Type B pancreatic cell (in vitro differentiated cells): Measurements from ENCODE around the gene LRRC47. TPM values are rescaled to one million over a fixed set of nuclear protein-coding genes. Genes with fewer than 3 reads are reported as not detected.

Experiments
- DNase-seq: peaks from one replicate; pipeline ENCODE4 v3.0.0; 2021; ENCODE audit warnings: mixed read lengths; ENCODE audit not compliant: unreplicated experiment; ENCODE audit errors: extremely low spot score
- H3K27ac Mint-ChIP-seq: 2 replicates; pipeline ENCODE4 v1.8.0; 2021; ENCODE audit warnings: mild to moderate bottlenecking, mixed read lengths
- H3K27me3 Mint-ChIP-seq: 2 replicates; pipeline ENCODE4 v1.8.0; 2021; ENCODE audit warnings: mixed read lengths
- H3K36me3 Mint-ChIP-seq: 2 replicates; pipeline ENCODE4 v1.8.0; 2021; ENCODE audit warnings: mixed read lengths
- H3K4me1 Mint-ChIP-seq: one replicate; pipeline ENCODE4 v1.8.0; 2021; ENCODE audit warnings: mixed read lengths; ENCODE audit not compliant: unreplicated experiment
- H3K4me3 Mint-ChIP-seq: 2 replicates; pipeline ENCODE4 v1.8.0; 2021; ENCODE audit warnings: mild to moderate bottlenecking, mixed read lengths
- H3K9me3 Mint-ChIP-seq: 2 replicates; pipeline ENCODE4 v1.8.0; 2021; ENCODE audit warnings: mixed read lengths
- total RNA-seq: library from RNA; stranded (reverse); gene quantifications from 2 replicates; pipeline ENCODE4 v1.2.1, GENCODE V29; 2021; ENCODE audit warnings: low replicate concordance
- TF ChIP-seq, protein P1 (sequence below): fragments of 200-600 bp; sonication (generic); conservative IDR thresholded peaks from 2 replicates; pipeline ENCODE4 v1.5.0; 2021; ENCODE audit warnings: antibody characterized with exemption, mild to moderate bottlenecking

Gene LRRC47
- total RNA-seq, 1 donor from 2014 or later: 56.5 TPM

DNA sequence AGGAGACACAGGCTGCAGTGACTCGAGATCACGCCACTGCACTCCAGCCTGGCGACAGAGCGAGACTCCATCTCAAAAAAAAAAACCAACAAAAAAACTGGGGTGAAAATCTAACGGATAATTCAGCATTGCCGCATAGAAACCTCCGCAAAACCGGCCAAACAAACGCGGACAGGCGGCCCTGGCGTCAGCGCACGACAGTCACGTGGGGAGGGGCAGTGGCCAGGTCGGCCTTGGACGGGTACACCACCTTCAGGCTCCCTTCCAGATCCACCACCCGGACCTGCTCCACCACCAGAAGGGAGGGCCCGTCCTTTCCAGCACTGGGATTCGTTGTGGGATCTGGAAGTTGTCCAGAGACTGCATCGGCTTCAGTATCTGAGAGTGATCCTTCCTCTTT is 15.4 kb downstream of the LRRC47 start:
- Mint-ChIP-seq H3K4me1 (peaks cover under 1% of the 10 kb centered on the region), H3K9me3 (no peaks in the 10 kb centered on the region), H3K36me3 (peaks cover 20% of the 10 kb centered on the region), H3K27ac (no peak overlapping the region), H3K27me3 (no peaks in the 10 kb centered on the region), H3K4me3 (no peak overlapping the region)
- TF ChIP-seq, protein P1, sequence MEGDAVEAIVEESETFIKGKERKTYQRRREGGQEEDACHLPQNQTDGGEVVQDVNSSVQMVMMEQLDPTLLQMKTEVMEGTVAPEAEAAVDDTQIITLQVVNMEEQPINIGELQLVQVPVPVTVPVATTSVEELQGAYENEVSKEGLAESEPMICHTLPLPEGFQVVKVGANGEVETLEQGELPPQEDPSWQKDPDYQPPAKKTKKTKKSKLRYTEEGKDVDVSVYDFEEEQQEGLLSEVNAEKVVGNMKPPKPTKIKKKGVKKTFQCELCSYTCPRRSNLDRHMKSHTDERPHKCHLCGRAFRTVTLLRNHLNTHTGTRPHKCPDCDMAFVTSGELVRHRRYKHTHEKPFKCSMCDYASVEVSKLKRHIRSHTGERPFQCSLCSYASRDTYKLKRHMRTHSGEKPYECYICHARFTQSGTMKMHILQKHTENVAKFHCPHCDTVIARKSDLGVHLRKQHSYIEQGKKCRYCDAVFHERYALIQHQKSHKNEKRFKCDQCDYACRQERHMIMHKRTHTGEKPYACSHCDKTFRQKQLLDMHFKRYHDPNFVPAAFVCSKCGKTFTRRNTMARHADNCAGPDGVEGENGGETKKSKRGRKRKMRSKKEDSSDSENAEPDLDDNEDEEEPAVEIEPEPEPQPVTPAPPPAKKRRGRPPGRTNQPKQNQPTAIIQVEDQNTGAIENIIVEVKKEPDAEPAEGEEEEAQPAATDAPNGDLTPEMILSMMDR: no peak
- no peak for DNase-seq

DNA sequence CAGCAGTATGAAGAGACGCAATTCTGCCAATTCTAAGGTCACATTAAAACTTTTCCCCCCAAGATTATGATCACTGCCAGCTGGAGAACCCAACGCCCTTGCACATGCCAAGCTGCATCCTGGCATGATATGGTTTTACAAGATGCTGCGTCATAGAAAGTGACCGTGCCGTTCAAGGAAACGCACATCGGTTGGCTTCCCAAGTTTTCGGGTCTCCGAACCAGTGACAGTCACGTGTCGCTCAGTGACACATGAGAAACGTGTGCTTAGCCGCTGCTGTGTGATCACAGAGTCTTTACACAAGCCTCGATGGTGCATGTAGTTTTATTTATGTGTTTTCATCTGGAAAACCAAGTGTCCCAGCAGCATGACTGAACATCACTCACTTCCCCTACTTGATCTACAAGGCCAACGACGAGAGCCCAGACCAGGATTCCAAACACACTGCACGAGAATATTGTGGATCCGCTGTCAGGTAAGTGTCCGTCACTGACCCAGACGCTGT is 16.3 kb downstream of the LRRC47 start:
- Mint-ChIP-seq H3K36me3 (peaks cover 17% of the 10 kb centered on the region), H3K9me3 (no peaks in the 10 kb centered on the region), H3K27ac (no peak overlapping the region), H3K4me3 (no peak overlapping the region), H3K4me1 (peaks cover 8% of the 10 kb centered on the region), H3K27me3 (no peaks in the 10 kb centered on the region)
- DNase-seq: no peak
- TF ChIP-seq, protein P1: no peak

DNA sequence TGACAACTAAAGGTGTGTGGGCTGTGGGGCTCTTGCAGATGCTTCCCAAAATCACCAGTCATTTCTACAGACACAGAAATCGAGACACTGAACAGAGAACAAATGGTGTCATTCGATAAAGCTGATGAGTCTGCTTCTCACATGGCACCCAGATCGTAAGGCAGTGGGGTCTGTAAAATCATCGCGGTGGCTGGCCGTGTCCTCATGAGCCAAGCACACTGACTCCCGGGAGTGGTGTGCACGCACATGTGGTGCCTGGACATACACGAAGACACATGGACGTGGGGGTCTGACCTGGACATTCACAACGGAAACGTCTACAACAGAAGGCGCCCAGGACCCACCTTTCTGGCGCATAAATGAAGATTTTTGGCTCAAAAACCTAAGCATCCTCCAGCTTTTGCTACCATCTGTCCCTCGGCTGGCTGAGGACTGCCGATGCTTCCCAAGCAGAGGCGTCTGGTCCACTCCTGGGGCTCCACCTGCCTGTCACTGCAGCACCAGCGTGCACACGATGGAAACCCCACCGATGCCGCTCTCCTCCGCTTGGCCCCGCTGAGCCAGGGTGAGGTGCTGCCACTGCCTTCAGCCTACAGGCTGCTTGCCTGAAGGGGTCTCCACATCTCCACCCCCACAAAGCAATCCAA is 16.9 kb downstream of the LRRC47 start:
- TF ChIP-seq, protein P1: no peak
- no peak overlapping the region for H3K27ac Mint-ChIP-seq
- H3K9me3 Mint-ChIP-seq: no peaks in the 10 kb centered on the region
- H3K4me3 Mint-ChIP-seq: no peak overlapping the region
- DNase-seq: no peak
- H3K27me3 Mint-ChIP-seq: no peaks in the 10 kb centered on the region
- H3K36me3 Mint-ChIP-seq: peaks cover 16% of the 10 kb centered on the region
- peaks cover 8% of the 10 kb centered on the region for H3K4me1 Mint-ChIP-seq

DNA sequence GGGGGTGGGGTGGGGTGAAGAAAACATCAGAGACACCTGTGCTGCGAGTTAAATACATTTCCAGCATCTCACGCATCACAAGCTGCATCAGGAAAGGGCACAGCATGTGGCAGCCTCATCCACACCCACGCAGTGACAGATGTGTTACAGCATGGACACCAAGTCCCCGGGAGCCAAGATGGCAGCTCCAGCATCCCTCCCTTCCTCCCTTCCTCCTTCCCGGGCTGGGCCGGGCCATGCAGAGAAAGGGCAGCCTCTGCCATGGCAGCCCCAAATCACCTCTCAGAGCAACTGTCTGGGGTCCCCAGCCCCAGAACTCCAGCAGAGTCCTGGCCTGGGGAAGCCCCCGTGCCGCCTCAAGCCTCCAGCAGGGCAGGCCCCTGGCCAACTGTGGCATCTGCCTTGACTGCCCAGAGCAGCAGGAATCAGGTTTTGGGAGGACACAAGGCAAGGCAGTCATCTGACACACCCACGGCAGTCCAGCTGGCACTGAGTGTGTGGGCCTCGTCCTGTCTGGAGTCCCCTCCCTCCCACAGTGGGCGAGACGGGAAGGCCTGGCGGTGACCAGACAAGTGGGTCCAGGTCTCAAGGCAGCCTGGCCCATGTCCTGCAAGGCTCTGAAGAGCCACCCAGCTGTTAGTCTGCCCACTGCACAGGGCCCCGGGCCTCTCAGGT is 17.6 kb downstream of the LRRC47 start:
- H3K27ac Mint-ChIP-seq: no peak overlapping the region
- peaks cover 8% of the 10 kb centered on the region for H3K4me1 Mint-ChIP-seq
- TF ChIP-seq, protein P1: no peak
- peaks cover 12% of the 10 kb centered on the region for H3K36me3 Mint-ChIP-seq
- H3K9me3 Mint-ChIP-seq: no peaks in the 10 kb centered on the region
- H3K4me3 Mint-ChIP-seq: no peak overlapping the region
- no peaks in the 10 kb centered on the region for H3K27me3 Mint-ChIP-seq
- no peak for DNase-seq

DNA sequence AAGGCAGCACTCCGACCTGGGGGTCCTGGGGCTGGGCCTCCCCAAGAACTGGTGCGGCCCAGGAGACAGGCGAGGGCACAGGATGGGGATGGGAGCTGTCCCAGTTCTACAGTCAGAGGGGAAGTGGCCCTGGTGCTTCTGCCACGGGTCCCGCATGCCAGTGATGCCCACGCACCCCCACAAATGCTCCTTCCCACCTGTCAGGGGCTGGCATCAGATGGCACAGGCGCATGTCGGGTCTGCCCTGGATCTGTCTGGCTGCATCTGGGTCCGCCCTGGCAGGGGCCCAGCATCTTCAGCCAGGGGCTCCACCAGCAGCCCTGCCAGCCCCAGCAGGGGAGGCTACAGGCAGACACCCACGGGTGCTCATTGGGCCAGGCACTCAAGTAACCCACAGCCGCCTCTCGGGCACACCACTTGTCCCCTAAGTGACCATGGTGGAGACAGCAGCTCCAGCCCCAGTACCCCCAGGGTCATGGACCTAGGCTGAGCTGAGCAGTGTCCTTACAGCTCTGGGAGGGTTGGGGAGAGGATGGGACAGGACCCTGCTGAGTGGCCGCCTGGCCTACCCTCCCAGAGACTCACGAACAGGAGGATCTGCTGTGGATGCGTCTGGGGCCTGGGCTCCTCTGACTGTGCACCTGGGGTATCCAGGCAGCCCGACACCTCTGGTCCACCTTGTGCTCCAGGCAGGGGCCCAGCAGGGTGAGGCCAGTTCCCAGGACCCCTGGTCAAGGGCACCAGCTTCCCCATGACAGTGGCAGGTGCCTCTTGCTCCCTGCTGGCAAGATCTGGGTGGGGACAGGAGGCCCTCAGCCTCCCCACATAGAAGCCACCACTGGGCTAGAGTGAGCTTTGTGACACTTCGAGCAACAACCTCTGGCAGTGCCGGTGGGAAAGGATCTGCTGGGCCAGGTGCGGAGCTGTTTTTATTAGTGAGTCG is 18.4 kb downstream of the LRRC47 start:
- Mint-ChIP-seq H3K27me3 (no peaks in the 10 kb centered on the region), H3K36me3 (peaks cover 12% of the 10 kb centered on the region), H3K4me3 (no peak overlapping the region), H3K9me3 (no peaks in the 10 kb centered on the region), H3K27ac (no peak overlapping the region), H3K4me1 (peaks cover 8% of the 10 kb centered on the region)
- no peak for DNase-seq
- TF ChIP-seq, protein P1: no peak
